Neural cell (in vitro differentiated cells): ENCODE data around the gene ARID3C.

Experiments
- CTCF ChIP-seq: fragments of 450-650 bp; IDR thresholded peaks from 2 replicates; pipeline ENCODE4 v1.5.1; 2014; ENCODE audit warnings: antibody characterized with exemption, mild to moderate bottlenecking, moderate library complexity; ENCODE audit not compliant: poor library complexity, severe bottlenecking
- EP300 ChIP-seq: fragments of 450-650 bp; conservative IDR thresholded peaks from 2 replicates; pipeline ENCODE4 v1.6.1; 2014; ENCODE audit warnings: antibody characterized with exemption, mild to moderate bottlenecking, moderate library complexity; ENCODE audit not compliant: poor library complexity, severe bottlenecking
- EZH2 ChIP-seq: fragments of 200-600, 300-800 bp; shearing (Covaris generic), sonication (generic); IDR thresholded peaks from 2 replicates; pipeline ENCODE4 v1.6.1; 2014; ENCODE audit warnings: antibody characterized with exemption, low read length, borderline replicate concordance, mild to moderate bottlenecking; ENCODE audit not compliant: insufficient read depth, poor library complexity, severe bottlenecking
- MXI1 ChIP-seq: fragments of 450-650 bp; conservative IDR thresholded peaks from 2 replicates; pipeline ENCODE4 v1.6.1; 2014; ENCODE audit warnings: antibody characterized with exemption, mild to moderate bottlenecking; ENCODE audit not compliant: poor library complexity, severe bottlenecking
- POLR2AphosphoS5 ChIP-seq: IDR thresholded peaks from 2 replicates; pipeline ENCODE4 v1.6.1; 2012
- RAD21 ChIP-seq: fragments of 450-650 bp; conservative IDR thresholded peaks from 2 replicates; pipeline ENCODE4 v1.6.1; 2014; ENCODE audit warnings: antibody characterized with exemption, mild to moderate bottlenecking, moderate library complexity
- REST ChIP-seq: IDR thresholded peaks from 2 replicates; pipeline ENCODE4 v1.6.1; 2012; ENCODE audit warnings: borderline replicate concordance
- SMC3 ChIP-seq: fragments of 450-650 bp; conservative IDR thresholded peaks from 2 replicates; pipeline ENCODE4 v1.6.1; 2014; ENCODE audit warnings: antibody characterized with exemption, mild to moderate bottlenecking, moderate library complexity; ENCODE audit not compliant: poor library complexity
- TAF1 ChIP-seq: IDR thresholded peaks from 2 replicates; pipeline ENCODE4 v1.6.1; 2012; ENCODE audit warnings: low read depth

- no peak for TF ChIP-seq CTCF
- TF ChIP-seq POLR2AphosphoS5, result no peak
- no peak for TF ChIP-seq EP300
- no peak for TF ChIP-seq MXI1
- no peak for TF ChIP-seq EZH2
- TF ChIP-seq RAD21, result no peak
- TF ChIP-seq SMC3, result no peak
- no peak for TF ChIP-seq TAF1
- no peak for TF ChIP-seq REST
These were observed at the start of gene ARID3C for GRCh38 chr9:34628656-34629490.
